ENCODE results near the gene PSME2.

The PSME2 gene

DNA sequence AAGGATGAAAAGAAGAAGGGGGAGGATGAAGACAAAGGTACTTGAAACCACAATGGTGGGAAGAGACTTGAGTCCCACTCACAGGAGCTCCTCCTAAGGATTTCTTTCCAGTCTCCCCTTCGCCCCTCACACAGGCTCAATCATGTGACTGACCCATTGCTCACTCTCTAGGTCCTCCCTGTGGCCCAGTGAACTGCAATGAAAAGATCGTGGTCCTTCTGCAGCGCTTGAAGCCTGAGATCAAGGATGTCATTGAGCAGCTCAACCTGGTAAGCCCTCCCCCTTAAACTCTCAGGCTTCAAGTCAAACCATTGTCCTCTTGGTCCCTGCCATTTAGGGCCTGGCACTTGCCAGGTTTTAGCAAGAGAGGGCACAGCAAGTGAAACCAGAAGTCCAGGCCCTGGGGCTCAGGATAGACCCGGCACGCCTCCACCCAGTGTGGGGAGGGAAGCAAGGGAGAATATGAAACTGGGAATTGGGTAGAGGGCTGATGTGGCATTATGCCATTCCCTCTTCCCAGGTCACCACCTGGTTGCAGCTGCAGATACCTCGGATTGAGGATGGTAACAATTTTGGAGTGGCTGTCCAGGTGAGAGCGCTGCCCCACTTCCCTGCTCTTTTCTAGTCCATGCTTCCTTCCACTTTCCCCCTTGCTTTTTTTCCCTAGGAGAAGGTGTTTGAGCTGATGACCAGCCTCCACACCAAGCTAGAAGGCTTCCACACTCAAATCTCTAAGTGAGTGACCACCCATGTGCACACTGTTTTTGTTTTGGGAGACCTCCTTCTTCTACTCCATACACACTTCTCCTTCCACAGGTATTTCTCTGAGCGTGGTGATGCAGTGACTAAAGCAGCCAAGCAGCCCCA, 8.6 kb downstream of the PSME2 start:
- peaks cover 39% of the 10 kb centered on the region for H3K4me1 Mint-ChIP-seq
- peaks cover 24% of the 10 kb centered on the region for H3K36me3 Mint-ChIP-seq (ENCODE audit: low read depth)
- peak overlapping the region in 2 of 3 experiments; percentile 27 to 50 for H3K27ac Mint-ChIP-seq
- TF ChIP-seq CTCF (IDR thresholded peaks at IDR 0.05; ENCODE audit: unreplicated experiment in 3 of 3): no peak
- H3K9me3 Mint-ChIP-seq: no peaks in the 10 kb centered on the region
- H3K4me3 Mint-ChIP-seq: peak overlapping the region; percentile 86 to 98 (median 89)
- H3K27me3 Mint-ChIP-seq (ENCODE audit: low read depth): peaks cover 3% of the 10 kb centered on the region

DNA sequence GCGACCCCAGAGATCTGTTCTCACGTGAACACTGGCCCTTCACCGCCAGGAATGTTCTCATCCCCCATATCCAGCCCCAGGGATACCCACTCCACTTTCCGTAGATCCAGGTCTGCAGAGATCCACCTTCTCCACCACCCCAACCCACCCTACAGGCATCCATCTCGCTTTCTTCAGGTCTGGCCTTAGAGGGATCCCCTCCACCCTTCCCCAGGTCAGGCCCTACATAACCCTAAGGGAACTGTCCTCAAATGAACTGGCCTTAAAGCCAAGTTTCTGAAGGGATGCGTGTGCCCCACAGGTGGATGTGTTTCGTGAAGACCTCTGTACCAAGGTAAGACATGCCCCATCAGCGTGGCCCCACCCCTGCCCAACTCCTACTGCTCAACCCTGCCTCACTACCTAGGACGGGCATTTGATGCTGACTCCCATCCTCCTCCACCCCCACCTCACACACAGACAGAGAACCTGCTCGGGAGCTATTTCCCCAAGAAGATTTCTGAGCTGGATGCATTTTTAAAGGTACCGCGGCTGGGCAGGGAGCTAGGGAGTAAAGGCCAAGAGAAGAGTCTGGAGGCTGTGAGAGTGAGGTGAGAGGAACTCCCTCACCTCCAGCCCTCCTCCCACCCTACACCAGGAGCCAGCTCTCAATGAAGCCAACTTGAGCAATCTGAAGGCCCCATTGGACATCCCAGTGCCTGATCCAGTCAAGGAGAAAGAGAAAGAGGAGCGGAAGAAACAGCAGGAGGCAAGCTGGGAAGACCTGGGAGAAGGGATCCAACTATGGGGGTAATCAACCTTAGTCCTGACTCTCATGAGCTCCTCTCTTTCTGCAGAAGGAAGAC, 9.5 kb downstream of the PSME2 start:
- Mint-ChIP-seq H3K36me3 (ENCODE audit: low read depth) (peaks cover 24% of the 10 kb centered on the region), H3K9me3 (no peaks in the 10 kb centered on the region), H3K4me3 (peak overlapping the region; percentile 82 to 89 (median 86)), H3K27me3 (ENCODE audit: low read depth) (peaks cover 3% of the 10 kb centered on the region), H3K4me1 (peaks cover 45% of the 10 kb centered on the region), H3K27ac (peak overlapping the region; percentile 27 to 82 (median 50))
- TF ChIP-seq CTCF (IDR thresholded peaks at IDR 0.05; ENCODE audit: unreplicated experiment in 3 of 3): no peak

DNA sequence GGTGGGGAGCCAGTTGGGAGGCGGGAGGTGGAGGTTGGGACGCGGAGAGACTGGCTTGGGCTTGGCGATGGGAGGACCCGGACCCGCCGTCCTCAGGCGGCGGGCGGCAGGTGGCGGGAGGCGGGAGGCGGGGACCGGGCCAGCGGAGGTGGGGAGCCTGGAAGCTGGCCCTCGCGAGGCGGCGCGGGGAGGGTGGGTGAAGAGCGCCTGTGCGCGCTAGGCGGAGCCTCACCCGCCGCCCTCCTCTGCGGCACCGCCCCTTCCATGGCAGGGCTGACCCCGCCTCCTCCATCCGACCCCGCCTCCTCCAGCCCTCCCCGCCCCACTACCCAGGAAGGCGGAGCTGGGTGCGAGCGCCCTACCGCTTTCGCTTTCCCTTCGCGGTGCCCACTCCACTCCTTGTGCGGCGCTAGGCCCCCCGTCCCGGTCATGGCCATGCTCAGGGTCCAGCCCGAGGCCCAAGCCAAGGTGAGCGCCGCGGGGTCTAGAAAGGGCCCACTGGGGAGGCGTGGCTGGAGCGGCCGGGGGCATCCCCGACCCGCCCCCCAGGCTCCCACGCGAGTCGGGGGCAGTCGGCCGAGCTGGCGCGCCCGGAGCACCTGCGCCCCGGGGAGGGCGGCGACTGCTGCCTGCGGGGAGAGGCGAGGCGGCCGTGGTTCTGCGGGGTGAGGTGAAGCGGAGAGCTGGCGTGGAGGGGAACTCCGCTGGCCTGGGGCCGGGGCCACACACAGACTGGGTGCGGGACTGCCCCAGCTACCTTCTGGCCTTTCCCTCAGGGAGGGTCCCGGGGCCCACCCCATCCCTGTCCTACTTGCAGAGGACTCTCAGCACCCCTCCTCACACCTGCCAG, 10.4 kb downstream of the PSME2 start, which contains the start of gene PSME1:
Gene PSME1, plus strand, starts transcription at position 361 of the 850 bp plus-strand sequence. Its CDS starts 69 bp downstream, at position 430.
- no peaks in the 10 kb centered on the region for H3K9me3 Mint-ChIP-seq
- H3K4me3 Mint-ChIP-seq: peak within 1 kb of the TSS; percentile 87 to 89 (median 88)
- H3K27me3 Mint-ChIP-seq (ENCODE audit: low read depth): peaks cover 3% of the 10 kb centered on the region
- no peak for TF ChIP-seq CTCF (IDR thresholded peaks at IDR 0.05; ENCODE audit: unreplicated experiment in 3 of 3)
- peaks cover 51% of the 10 kb centered on the region for H3K4me1 Mint-ChIP-seq
- H3K36me3 Mint-ChIP-seq (ENCODE audit: low read depth): peaks cover 24% of the 10 kb centered on the region
- H3K27ac Mint-ChIP-seq: peak within 1 kb of the TSS; percentile 52 to 84 (median 82)

GRCh38 chr14:24135584-24135833, 10.9 kb downstream of the PSME2 start:
- peak overlapping the region; percentile 52 to 84 (median 60) for H3K27ac Mint-ChIP-seq
- H3K36me3 Mint-ChIP-seq (ENCODE audit: low read depth): peaks cover 24% of the 10 kb centered on the region
- H3K4me3 Mint-ChIP-seq: peak overlapping the region; percentile 87 to 88 (median 88)

More at GRCh38 chr14:24135584-24135833, 10.9 kb downstream of the PSME2 start:
- Mint-ChIP-seq H3K27me3 (ENCODE audit: low read depth) (peaks cover 3% of the 10 kb centered on the region), H3K4me1 (peaks cover 57% of the 10 kb centered on the region), H3K9me3 (no peaks in the 10 kb centered on the region)
- TF ChIP-seq CTCF (IDR thresholded peaks at IDR 0.05; ENCODE audit: unreplicated experiment in 3 of 3): no peak
